ENCODE results near the gene POLR3F. TPM values are rescaled to one million over a fixed set of nuclear protein-coding genes. Genes with fewer than 3 reads are reported as not detected.

POLR3F gene
- total and polyA plus RNA-seq, 4 donors: 6.5 to 13.3 (median 7.5) TPM

GRCh38 chr20:18428490-18429173, 38.6 kb upstream of the POLR3F start:
- Histone ChIP-seq H3K9ac (ENCODE audit: insufficient read depth in 1 of 2, low read length in 2 of 2) (no peak overlapping the region), H3K27ac (ENCODE audit: low read depth in 1 of 2, low read length in 1 of 2) (no peak overlapping the region)

GRCh38 chr20:18430172-18430826, 36.9 kb upstream of the POLR3F start:
- WGBS, 2 donors: 97% methylated on average over 9 of the region's 9 CpGs
- no peaks in the 10 kb centered on the region for H3K9me3 ChIP-seq (ENCODE audit: control insufficient read depth in 4 of 4, insufficient read depth in 3 of 4, low read length in 3 of 4)
- ATAC-seq (ENCODE audit: insufficient read depth, low FRiP score) (no peak), DNase-seq (no peak)
- peaks cover 0 to 18% (median 5%) of the 10 kb centered on the region in 5 donors for H3K4me1 ChIP-seq (ENCODE audit: control insufficient read depth in 5 of 5, insufficient read depth in 5 of 5, low read length in 5 of 5)
- H3K4me3 ChIP-seq: no peak overlapping the region
- H3K36me3 ChIP-seq (ENCODE audit: control insufficient read depth in 4 of 4, insufficient read depth in 4 of 4, low read length in 4 of 4): peaks cover 0 to 2% (median under 1%) of the 10 kb centered on the region in 4 donors
- H3K27ac ChIP-seq (ENCODE audit: low read depth in 1 of 2, low read length in 1 of 2): no peak overlapping the region
- no peaks in the 10 kb centered on the region for H3K27me3 ChIP-seq (ENCODE audit: control insufficient read depth in 3 of 3, insufficient read depth in 3 of 3, low read length in 2 of 3)
- H3K9ac ChIP-seq (ENCODE audit: insufficient read depth in 1 of 2, low read length in 2 of 2): no peak overlapping the region
- no peak for TF ChIP-seq CTCF (IDR thresholded peaks at IDR 0.05; ENCODE audit: control extremely low read depth, extremely low read depth)

More at GRCh38 chr20:18428490-18429173, 38.6 kb upstream of the POLR3F start:
- DNase-seq (peak; percentile 84 to 92 (median 89)), ATAC-seq (ENCODE audit: insufficient read depth, low FRiP score) (no peak)
- Histone ChIP-seq H3K36me3 (ENCODE audit: control insufficient read depth in 4 of 4, insufficient read depth in 4 of 4, low read length in 4 of 4) (peaks cover 0 to 2% (median under 1%) of the 10 kb centered on the region in 4 donors), H3K9me3 (ENCODE audit: control insufficient read depth in 4 of 4, insufficient read depth in 3 of 4, low read length in 3 of 4) (no peaks in the 10 kb centered on the region), H3K4me1 (ENCODE audit: control insufficient read depth in 5 of 5, insufficient read depth in 5 of 5, low read length in 5 of 5) (peaks cover 0 to 18% (median 5%) of the 10 kb centered on the region in 5 donors), H3K4me3 (no peak overlapping the region), H3K27me3 (ENCODE audit: control insufficient read depth in 3 of 3, insufficient read depth in 3 of 3, low read length in 2 of 3) (no peaks in the 10 kb centered on the region)
- WGBS, 2 donors: 43 to 79% methylated on average over 3 of the region's 3 CpGs
- TF ChIP-seq CTCF (IDR thresholded peaks at IDR 0.05; ENCODE audit: control extremely low read depth, extremely low read depth): no peak

- Histone ChIP-seq H3K27ac (ENCODE audit: low read depth in 1 of 2, low read length in 1 of 2) (no peak overlapping the region), H3K9ac (ENCODE audit: insufficient read depth in 1 of 2, low read length in 2 of 2) (no peak overlapping the region), H3K4me1 (ENCODE audit: control insufficient read depth in 5 of 5, insufficient read depth in 5 of 5, low read length in 5 of 5) (peaks cover 0 to 18% (median 5%) of the 10 kb centered on the region in 5 donors), H3K36me3 (ENCODE audit: control insufficient read depth in 4 of 4, insufficient read depth in 4 of 4, low read length in 4 of 4) (peaks cover 0 to 2% (median under 1%) of the 10 kb centered on the region in 4 donors), H3K27me3 (ENCODE audit: control insufficient read depth in 3 of 3, insufficient read depth in 3 of 3, low read length in 2 of 3) (no peaks in the 10 kb centered on the region), H3K9me3 (ENCODE audit: control insufficient read depth in 4 of 4, insufficient read depth in 3 of 4, low read length in 3 of 4) (no peaks in the 10 kb centered on the region), H3K4me3 (no peak overlapping the region)
- TF ChIP-seq CTCF (IDR thresholded peaks at IDR 0.05; ENCODE audit: control extremely low read depth, extremely low read depth): no peak
- WGBS, 2 donors: 90 to 92% methylated on average over 6 of the region's 6 CpGs
- no peak for ATAC-seq (ENCODE audit: insufficient read depth, low FRiP score)
- no peak for DNase-seq
These were observed 36.0 kb upstream of the POLR3F start for GRCh38 chr20:18431206-18431605.
